GM12891 (cell line): Measurements from ENCODE around the gene KIF5C.

ENCODE experiments used
- POLR2A ChIP-seq: IDR thresholded peaks from 2 replicates; pipeline ENCODE4 v1.6.1; 2011; ENCODE audit warnings: low read depth, low read length, control low read depth
- POLR2AphosphoS5 ChIP-seq: IDR thresholded peaks from 2 replicates; pipeline ENCODE4 v1.6.1; 2011; ENCODE audit warnings: low read depth, low read length, control low read depth

DNA sequence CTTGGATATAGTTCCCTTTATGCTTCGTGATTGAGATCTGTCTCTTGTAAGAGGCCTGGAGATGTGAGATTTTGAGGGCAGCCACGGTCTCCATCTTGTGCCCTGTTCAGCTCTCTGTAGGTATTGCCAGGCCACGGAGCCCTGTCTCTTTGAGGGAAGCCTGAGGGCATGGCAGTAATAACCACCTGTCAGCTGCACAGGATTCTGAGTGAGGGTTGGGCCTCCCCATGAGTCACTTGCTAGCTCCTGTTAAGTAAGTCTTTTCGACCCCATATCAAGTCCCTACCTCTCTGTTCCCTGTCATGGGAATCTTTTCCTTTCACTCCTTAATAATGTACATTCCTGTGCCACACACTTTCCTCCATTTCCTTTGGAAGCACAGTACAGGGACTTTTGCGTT lies 183.9 kb downstream of the KIF5C start:
- TF ChIP-seq POLR2AphosphoS5 (no peak), POLR2A (no peak)
